ENCODE data around the gene TBC1D4.

Gene TBC1D4

DNA sequence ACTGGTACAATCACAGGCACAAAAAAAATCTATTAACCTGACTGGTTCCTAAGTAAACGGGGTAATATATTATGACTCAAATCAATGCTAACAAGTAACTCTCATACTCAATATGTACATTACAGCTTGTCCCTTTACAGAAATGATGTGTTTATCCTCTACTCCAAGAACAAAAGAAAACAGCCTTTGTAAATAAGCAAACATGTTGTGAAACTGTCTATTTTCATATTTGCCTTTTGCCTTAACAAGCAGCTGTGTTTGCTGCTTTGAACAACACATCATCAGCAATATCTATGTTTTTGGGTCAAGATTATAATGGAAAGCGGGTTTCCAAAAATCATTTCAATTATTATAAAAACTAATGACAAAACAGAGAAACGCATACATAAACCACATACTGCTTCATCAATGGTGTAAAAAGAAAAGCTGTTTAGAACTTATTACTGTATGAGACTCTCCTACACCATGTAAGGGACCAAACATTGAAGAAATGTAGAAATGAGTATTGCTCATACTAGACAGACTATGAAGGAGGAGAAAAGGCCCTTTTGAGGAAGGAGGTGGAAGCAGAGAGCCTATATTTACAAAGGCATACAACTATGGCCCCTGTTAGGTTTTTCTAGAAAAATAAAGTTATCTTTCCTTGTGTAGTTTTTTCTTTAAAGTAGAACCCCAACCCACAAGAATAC is 14.8 kb downstream of the TBC1D4 start:
- DNase-seq (ENCODE audit: low read depth), result peak; percentile 87
- H3K4me3 ChIP-seq (ENCODE audit: low read depth, low read length), result no peak overlapping the region
- TF ChIP-seq, protein P1, sequence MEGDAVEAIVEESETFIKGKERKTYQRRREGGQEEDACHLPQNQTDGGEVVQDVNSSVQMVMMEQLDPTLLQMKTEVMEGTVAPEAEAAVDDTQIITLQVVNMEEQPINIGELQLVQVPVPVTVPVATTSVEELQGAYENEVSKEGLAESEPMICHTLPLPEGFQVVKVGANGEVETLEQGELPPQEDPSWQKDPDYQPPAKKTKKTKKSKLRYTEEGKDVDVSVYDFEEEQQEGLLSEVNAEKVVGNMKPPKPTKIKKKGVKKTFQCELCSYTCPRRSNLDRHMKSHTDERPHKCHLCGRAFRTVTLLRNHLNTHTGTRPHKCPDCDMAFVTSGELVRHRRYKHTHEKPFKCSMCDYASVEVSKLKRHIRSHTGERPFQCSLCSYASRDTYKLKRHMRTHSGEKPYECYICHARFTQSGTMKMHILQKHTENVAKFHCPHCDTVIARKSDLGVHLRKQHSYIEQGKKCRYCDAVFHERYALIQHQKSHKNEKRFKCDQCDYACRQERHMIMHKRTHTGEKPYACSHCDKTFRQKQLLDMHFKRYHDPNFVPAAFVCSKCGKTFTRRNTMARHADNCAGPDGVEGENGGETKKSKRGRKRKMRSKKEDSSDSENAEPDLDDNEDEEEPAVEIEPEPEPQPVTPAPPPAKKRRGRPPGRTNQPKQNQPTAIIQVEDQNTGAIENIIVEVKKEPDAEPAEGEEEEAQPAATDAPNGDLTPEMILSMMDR (IDR thresholded peaks at IDR 0.05; ENCODE audit: control insufficient read depth, extremely low read depth, insufficient read depth), result no peak

DNA sequence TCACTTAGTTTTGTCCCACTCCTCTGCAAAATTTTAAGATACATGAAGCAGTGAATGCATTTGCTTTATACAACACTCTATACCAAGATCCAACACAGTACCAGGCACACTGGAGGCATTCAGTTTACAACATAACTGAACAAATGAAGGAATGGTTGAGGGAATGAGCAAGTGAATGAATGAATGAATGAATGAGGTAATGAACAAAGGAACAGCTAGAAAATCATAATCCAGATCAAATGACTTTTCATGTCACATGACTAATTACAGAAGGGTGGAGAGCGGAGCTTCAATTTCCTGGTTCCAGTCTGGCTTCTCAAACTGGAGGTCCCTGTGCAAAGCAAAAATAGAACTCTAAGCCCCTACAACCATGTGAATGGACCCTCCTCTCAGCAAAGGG is 16.7 kb downstream of the TBC1D4 start:
- TF ChIP-seq, protein P1 (IDR thresholded peaks at IDR 0.05; ENCODE audit: control insufficient read depth, extremely low read depth, insufficient read depth), result no peak
- H3K4me3 ChIP-seq (ENCODE audit: low read depth, low read length), result no peak overlapping the region
- no peak for DNase-seq (ENCODE audit: low read depth)

DNA sequence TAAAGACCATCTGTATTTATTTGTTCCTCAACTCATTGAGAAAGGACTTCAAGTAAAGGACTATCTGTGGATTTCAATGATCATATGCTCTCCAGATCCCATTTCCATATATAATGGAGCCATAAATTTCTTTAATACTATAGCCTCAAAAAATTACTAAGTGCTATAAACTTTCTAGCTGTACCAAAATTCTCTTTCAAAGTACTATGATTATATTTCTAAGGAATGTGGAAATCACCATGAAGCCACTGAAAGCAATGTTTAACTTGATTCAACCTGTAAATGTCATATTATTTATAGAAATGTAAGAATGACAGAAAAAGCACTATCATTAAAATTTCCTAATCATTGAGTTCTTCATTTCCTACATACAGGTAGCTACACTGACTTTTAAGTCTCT is 20.7 kb downstream of the TBC1D4 start:
- DNase-seq (ENCODE audit: low read depth), result no peak
- no peak overlapping the region for H3K4me3 ChIP-seq (ENCODE audit: low read depth, low read length)

DNA sequence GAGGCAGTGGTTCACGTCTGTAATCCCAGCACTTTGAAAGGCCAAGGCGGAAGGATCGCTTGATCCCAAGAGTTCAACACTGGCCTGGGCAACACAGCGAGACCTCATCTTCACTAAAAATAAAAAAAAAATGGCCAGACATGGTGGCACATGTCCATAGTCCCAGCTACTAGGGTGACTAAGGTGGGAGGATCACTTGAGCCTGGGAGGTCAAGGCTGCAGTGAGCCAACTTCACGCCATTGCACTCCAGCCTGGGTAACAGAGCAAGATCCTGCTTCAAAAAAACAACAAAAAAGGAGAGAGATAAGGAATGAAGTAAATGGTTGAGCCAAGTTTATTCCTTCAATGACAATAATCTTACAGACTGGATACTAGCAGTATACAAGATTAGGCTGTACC is 21.3 kb downstream of the TBC1D4 start:
- DNase-seq (ENCODE audit: low read depth), result no peak
- TF ChIP-seq, protein P1 (IDR thresholded peaks at IDR 0.05; ENCODE audit: control insufficient read depth, extremely low read depth, insufficient read depth), result no peak
- H3K4me3 ChIP-seq (ENCODE audit: low read depth, low read length), result no peak overlapping the region

More for the DNA sequence above, 20.7 kb downstream of the TBC1D4 start:
- TF ChIP-seq, protein P1 (IDR thresholded peaks at IDR 0.05; ENCODE audit: control insufficient read depth, extremely low read depth, insufficient read depth), result no peak

DNA sequence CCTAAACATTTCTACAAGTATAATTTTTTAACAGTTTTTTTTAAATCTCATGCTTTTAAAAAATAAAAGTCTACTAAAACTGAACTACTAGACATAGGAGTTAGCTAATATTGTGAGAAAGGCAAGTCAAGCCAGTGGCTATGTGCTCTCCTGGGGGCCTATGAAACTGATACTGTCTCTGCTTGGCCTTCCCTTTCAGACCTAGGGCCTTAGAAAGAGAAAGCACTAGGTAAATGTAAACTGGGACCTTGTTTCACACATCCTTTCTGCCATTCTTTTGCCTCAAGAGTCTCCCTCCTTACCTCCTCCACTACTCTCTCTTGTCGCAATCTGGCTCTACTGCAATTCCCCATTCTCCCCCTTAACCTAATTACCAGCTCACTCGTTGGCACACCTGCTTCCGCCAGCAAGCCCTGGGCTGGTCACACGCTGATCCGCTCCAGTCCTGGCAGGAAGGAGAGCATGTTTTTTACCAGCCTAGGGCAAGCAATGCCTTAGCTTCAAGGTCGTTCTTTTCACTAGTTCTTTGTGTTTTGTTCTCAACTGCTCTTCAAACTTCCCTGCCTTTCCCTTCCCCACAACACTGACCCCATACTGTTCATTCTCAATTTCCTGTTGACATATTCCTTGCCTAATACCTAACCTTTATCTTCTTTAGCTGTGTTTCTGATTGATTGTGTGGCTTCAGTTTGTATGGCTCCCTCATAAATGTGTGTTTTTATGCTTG is 23.1 kb downstream of the TBC1D4 start:
- TF ChIP-seq, protein P1 (IDR thresholded peaks at IDR 0.05; ENCODE audit: control insufficient read depth, extremely low read depth, insufficient read depth), result no peak
- no peak overlapping the region for H3K4me3 ChIP-seq (ENCODE audit: low read depth, low read length)
- DNase-seq (ENCODE audit: low read depth), result no peak

DNA sequence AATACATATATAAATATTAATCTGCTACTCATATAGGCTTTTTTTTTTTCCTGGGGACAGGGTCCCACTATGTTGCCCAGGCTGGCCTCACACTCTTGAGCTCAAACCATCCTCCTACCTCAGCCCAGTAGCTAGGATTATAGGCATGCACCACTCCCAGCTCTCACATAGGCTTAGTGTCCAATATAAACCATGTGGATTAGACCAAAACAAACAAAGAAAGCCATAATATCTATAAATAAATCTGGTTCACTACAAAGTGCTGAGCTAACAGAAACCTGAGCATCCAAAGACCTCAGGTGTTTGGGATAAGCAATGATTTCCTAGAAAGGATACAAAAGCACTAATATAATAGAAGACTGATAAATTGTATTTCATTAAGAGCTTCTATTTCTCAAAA is 26.0 kb downstream of the TBC1D4 start:
- no peak overlapping the region for H3K4me3 ChIP-seq (ENCODE audit: low read depth, low read length)
- TF ChIP-seq, protein P1 (IDR thresholded peaks at IDR 0.05; ENCODE audit: control insufficient read depth, extremely low read depth, insufficient read depth), result no peak
- peak; percentile 79 for DNase-seq (ENCODE audit: low read depth)

Data from LNCaP clone FGC (cell line).